HL-60 (cell line): ENCODE results near the gene ANKRD27.

ENCODE experiments used
- DNase-seq, 2 experiments: peaks; one replicate each; pipeline ENCODE4 v3.0.0-alpha.2; 2010 to 2020; ENCODE audit warnings: low read depth in 1 of 2, low spot score in 1 of 2
- H3K27ac ChIP-seq: fragments of 250-450 bp; sonication (Bioruptor Pico); replicated peaks from 2 replicates; pipeline ENCODE4 v1.5.1; 2020; ENCODE audit warnings: mild to moderate bottlenecking, moderate library complexity
- H3K27me3 ChIP-seq: fragments of 250-450 bp; sonication (Bioruptor Pico); 2 replicates; pipeline ENCODE4 v1.5.1; 2021; ENCODE audit warnings: mild to moderate bottlenecking, moderate library complexity; ENCODE audit not compliant: insufficient read depth, poor library complexity, severe bottlenecking
- H3K4me3 ChIP-seq: replicated peaks from 2 replicates; pipeline ENCODE4 v1.5.1; 2011; ENCODE audit warnings: mild to moderate bottlenecking, control low read depth, low read length; ENCODE audit not compliant: insufficient read depth
- CTCF ChIP-seq: IDR thresholded peaks from one replicate; pipeline ENCODE4 v1.5.1; 2011; ENCODE audit warnings: low read length, control low read depth, inconsistent platforms; ENCODE audit not compliant: insufficient read depth
- GABPA ChIP-seq: IDR thresholded peaks from 2 replicates; pipeline ENCODE4 v1.6.1; 2012; ENCODE audit warnings: low read depth
- POLR2AphosphoS5 ChIP-seq: IDR thresholded peaks from 2 replicates; pipeline ENCODE4 v1.6.1; 2012; ENCODE audit warnings: low read depth
- REST ChIP-seq: IDR thresholded peaks from 2 replicates; pipeline ENCODE4 v1.6.1; 2012; ENCODE audit warnings: low read depth; ENCODE audit not compliant: insufficient replicate concordance
- SPI1 ChIP-seq: IDR thresholded peaks from 2 replicates; pipeline ENCODE4 v1.6.1; 2012; ENCODE audit warnings: low read depth, mild to moderate bottlenecking, borderline replicate concordance

Gene ANKRD27

GRCh38 chr19:32642771-32643170 lies 32.2 kb downstream of the ANKRD27 start:
- no peaks in the 10 kb centered on the region for H3K27me3 ChIP-seq
- no peak overlapping the region for H3K4me3 ChIP-seq
- no peak for TF ChIP-seq POLR2AphosphoS5
- no peak for DNase-seq
- no peak overlapping the region for H3K27ac ChIP-seq

GRCh38 chr19:32638625-32639024 lies 36.4 kb downstream of the ANKRD27 start:
- Histone ChIP-seq H3K4me3 (no peak overlapping the region), H3K27ac (no peak overlapping the region), H3K27me3 (no peaks in the 10 kb centered on the region)
- TF ChIP-seq CTCF: no peak
- no peak for TF ChIP-seq REST
- TF ChIP-seq POLR2AphosphoS5: no peak
- no peak for TF ChIP-seq SPI1
- no peak for TF ChIP-seq GABPA
- no peak for DNase-seq

- H3K4me3 ChIP-seq: no peak overlapping the region
- TF ChIP-seq SPI1 (no peak), CTCF (no peak), REST (no peak), POLR2AphosphoS5 (no peak), GABPA (no peak)
Measured at GRCh38 chr19:32637480-32637879, 37.5 kb downstream of the ANKRD27 start.

GRCh38 chr19:32631381-32631780 lies 43.6 kb downstream of the ANKRD27 start:
- H3K27me3 ChIP-seq: no peaks in the 10 kb centered on the region
- H3K27ac ChIP-seq: no peak overlapping the region
- DNase-seq: no peak
- TF ChIP-seq REST (no peak), POLR2AphosphoS5 (no peak), GABPA (no peak), CTCF (no peak), SPI1 (no peak)
- H3K4me3 ChIP-seq: no peak overlapping the region

More at GRCh38 chr19:32637480-32637879, 37.5 kb downstream of the ANKRD27 start:
- Histone ChIP-seq H3K27ac (no peak overlapping the region), H3K27me3 (no peaks in the 10 kb centered on the region)
- no peak for DNase-seq
